HepG2 (cell line): ENCODE measurements around the gene MYL12B. TPM values are rescaled to one million over a fixed set of nuclear protein-coding genes. Genes with fewer than 3 reads are reported as not detected.

ENCODE experiments used
- KDM1A ChIP-seq: IDR thresholded peaks from 2 replicates; pipeline ENCODE4 v1.6.1; 2016; ENCODE audit warnings: missing compliant biosample characterization
- NFRKB ChIP-seq: fragments of 450-650 bp; IDR thresholded peaks from 2 replicates; pipeline ENCODE4 v1.6.1; 2017
- THYN1 ChIP-seq: sonication (generic); formaldehyde crosslinking; IDR thresholded peaks from 2 replicates; pipeline ENCODE4 v1.8.1; 2023; ENCODE audit warnings: low read depth, mild to moderate bottlenecking, moderate library complexity, missing genetic modification reagents, borderline replicate concordance
- ZNF383 ChIP-seq: sonication (generic); formaldehyde crosslinking; IDR thresholded peaks from 2 replicates; pipeline ENCODE4 v1.4.0; 2020; ENCODE audit warnings: missing genetic modification reagents, mild to moderate bottlenecking, borderline replicate concordance
- polyA plus RNA-seq, 8 experiments: library from polyadenylated mRNA; depleted of rRNA in 3 of 8; stranded (reverse) in 7 of 8; unstranded in 1 of 8; fragments of >200 nt; fragmentation: Illumina TruSeq in 4 of 8; extraction: Trizol in 4 of 8; gene quantifications; 2 replicates each; pipeline versions ENCODE4 v1.2.1 to v1.2.3, GENCODE V29; 2011 to 2016; ENCODE audit warnings: low read depth in 4 of 8, missing spikeins in 1 of 8, mixed read lengths in 1 of 8; ENCODE audit not compliant: insufficient read depth in 1 of 8
- total RNA-seq, 5 experiments: library from RNA; depleted of rRNA; stranded (reverse); fragments of >200 nt; fragmentation: Illumina TruSeq; extraction: Trizol; gene quantifications; 2 replicates each; pipeline ENCODE4 v1.2.3, GENCODE V29; 2016; ENCODE audit warnings: low read depth in 1 of 5
- TF ChIP-seq, protein P1 (sequence below): sonication (generic); formaldehyde crosslinking; IDR thresholded peaks from one replicate; pipeline ENCODE4 v1.5.1; 2020; ENCODE audit warnings: mild to moderate bottlenecking, missing genetic modification reagents; ENCODE audit errors: not compliant biosample characterization
- TF ChIP-seq, protein P2 (sequence below): sonication (generic); formaldehyde crosslinking; IDR thresholded peaks from 2 replicates; pipeline ENCODE4 v1.5.1; 2020; ENCODE audit warnings: missing genetic modification reagents, mild to moderate bottlenecking, borderline replicate concordance
- TF ChIP-seq, protein P3 (sequence below): sonication (generic); formaldehyde crosslinking; IDR thresholded peaks from 2 replicates; pipeline ENCODE4 v1.4.0; 2020; ENCODE audit warnings: missing genetic modification reagents

The MYL12B gene
- total and polyA plus RNA-seq, 2 of the 13 experiments (the other 11 are each of a cell fraction or from before 2014, with no cell fraction given) = 265 to 340 TPM

DNA sequence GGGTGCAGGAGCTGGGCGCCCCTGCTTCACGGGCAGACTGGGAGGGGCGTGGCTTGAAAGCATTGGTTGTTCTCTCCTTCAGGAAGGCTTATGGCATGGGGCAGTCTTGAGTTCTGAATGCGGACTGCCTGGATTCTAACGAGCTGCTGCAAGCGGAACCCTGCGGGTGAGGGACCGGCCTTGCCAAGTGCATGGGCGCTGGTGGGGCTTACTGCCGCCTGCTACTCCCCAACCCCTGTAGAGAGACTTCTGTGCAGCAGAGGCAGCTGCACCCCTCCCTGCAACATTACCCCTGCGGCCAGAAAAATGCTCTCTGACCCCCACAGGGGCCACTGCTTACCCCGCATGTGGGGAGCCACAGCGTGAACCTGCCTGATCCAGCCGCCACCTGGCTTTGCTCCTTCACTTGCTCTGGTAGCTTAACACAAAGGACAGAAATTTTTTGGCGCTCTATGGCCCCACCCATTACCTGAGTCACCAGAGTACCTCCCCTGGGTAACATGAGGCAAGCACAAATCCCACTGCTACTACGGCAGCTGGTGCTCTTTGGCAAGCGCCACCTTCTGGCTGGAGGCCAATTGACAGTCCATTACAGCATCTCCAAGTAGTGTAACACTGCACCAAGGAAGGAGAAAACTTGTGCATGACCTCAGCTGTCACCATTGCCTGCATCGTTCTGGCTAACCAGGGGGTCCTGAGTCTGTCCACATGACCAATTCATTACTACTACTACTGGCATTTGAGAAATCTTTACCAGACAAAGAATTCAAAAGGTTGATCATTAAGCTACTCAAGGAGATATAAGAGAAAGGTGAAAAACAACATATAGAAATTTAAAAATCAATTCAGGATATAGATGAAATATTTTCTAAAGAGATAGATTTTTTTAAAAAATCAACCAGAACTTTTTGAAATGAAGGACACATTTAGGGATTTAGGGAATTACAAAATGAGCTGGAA, 35.4 kb downstream of the MYL12B start (continued):
- TF ChIP-seq, protein P1, sequence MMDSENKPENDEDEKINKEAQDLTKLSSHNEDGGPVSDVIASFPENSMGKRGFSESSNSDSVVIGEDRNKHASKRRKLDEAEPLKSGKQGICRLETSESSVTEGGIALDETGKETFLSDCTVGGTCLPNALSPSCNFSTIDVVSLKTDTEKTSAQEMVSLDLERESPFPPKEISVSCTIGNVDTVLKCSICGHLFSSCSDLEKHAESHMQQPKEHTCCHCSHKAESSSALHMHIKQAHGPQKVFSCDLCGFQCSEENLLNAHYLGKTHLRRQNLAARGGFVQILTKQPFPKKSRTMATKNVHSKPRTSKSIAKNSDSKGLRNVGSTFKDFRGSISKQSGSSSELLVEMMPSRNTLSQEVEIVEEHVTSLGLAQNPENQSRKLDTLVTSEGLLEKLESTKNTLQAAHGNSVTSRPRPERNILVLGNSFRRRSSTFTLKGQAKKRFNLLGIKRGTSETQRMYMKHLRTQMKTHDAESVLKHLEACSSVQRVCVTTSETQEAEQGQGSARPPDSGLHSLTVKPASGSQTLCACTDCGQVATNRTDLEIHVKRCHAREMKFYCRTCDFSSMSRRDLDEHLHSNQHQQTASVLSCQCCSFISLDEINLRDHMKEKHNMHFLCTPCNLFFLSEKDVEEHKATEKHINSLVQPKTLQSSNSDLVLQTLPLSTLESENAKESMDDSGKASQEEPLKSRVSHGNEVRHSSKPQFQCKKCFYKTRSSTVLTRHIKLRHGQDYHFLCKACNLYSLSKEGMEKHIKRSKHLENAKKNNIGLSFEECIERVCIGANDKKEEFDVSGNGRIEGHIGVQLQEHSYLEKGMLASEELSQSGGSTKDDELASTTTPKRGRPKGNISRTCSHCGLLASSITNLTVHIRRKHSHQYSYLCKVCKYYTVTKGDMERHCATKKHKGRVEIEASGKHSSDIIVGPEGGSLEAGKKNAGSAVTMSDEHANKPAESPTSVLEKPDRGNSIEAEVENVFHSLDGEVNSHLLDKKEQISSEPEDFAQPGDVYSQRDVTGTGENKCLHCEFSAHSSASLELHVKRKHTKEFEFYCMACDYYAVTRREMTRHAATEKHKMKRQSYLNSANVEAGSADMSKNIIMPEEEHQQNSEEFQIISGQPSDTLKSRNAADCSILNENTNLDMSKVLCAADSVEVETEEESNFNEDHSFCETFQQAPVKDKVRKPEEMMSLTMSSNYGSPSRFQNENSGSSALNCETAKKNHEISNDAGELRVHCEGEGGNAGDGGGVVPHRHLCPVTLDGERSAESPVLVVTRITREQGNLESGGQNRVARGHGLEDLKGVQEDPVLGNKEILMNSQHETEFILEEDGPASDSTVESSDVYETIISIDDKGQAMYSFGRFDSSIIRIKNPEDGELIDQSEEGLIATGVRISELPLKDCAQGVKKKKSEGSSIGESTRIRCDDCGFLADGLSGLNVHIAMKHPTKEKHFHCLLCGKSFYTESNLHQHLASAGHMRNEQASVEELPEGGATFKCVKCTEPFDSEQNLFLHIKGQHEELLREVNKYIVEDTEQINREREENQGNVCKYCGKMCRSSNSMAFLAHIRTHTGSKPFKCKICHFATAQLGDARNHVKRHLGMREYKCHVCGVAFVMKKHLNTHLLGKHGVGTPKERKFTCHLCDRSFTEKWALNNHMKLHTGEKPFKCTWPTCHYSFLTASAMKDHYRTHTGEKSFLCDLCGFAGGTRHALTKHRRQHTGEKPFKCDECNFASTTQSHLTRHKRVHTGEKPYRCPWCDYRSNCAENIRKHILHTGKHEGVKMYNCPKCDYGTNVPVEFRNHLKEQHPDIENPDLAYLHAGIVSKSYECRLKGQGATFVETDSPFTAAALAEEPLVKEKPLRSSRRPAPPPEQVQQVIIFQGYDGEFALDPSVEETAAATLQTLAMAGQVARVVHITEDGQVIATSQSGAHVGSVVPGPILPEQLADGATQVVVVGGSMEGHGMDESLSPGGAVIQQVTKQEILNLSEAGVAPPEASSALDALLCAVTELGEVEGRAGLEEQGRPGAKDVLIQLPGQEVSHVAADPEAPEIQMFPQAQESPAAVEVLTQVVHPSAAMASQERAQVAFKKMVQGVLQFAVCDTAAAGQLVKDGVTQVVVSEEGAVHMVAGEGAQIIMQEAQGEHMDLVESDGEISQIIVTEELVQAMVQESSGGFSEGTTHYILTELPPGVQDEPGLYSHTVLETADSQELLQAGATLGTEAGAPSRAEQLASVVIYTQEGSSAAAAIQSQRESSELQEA (CRISPR knock-in tag) = no peak
- no peak for TF ChIP-seq THYN1 (CRISPR knock-in tag)
- TF ChIP-seq, protein P2, sequence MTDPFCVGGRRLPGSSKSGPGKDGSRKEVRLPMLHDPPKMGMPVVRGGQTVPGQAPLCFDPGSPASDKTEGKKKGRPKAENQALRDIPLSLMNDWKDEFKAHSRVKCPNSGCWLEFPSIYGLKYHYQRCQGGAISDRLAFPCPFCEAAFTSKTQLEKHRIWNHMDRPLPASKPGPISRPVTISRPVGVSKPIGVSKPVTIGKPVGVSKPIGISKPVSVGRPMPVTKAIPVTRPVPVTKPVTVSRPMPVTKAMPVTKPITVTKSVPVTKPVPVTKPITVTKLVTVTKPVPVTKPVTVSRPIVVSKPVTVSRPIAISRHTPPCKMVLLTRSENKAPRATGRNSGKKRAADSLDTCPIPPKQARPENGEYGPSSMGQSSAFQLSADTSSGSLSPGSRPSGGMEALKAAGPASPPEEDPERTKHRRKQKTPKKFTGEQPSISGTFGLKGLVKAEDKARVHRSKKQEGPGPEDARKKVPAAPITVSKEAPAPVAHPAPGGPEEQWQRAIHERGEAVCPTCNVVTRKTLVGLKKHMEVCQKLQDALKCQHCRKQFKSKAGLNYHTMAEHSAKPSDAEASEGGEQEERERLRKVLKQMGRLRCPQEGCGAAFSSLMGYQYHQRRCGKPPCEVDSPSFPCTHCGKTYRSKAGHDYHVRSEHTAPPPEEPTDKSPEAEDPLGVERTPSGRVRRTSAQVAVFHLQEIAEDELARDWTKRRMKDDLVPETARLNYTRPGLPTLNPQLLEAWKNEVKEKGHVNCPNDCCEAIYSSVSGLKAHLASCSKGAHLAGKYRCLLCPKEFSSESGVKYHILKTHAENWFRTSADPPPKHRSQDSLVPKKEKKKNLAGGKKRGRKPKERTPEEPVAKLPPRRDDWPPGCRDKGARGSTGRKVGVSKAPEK (CRISPR knock-in tag) = no peak
- TF ChIP-seq, protein P3, sequence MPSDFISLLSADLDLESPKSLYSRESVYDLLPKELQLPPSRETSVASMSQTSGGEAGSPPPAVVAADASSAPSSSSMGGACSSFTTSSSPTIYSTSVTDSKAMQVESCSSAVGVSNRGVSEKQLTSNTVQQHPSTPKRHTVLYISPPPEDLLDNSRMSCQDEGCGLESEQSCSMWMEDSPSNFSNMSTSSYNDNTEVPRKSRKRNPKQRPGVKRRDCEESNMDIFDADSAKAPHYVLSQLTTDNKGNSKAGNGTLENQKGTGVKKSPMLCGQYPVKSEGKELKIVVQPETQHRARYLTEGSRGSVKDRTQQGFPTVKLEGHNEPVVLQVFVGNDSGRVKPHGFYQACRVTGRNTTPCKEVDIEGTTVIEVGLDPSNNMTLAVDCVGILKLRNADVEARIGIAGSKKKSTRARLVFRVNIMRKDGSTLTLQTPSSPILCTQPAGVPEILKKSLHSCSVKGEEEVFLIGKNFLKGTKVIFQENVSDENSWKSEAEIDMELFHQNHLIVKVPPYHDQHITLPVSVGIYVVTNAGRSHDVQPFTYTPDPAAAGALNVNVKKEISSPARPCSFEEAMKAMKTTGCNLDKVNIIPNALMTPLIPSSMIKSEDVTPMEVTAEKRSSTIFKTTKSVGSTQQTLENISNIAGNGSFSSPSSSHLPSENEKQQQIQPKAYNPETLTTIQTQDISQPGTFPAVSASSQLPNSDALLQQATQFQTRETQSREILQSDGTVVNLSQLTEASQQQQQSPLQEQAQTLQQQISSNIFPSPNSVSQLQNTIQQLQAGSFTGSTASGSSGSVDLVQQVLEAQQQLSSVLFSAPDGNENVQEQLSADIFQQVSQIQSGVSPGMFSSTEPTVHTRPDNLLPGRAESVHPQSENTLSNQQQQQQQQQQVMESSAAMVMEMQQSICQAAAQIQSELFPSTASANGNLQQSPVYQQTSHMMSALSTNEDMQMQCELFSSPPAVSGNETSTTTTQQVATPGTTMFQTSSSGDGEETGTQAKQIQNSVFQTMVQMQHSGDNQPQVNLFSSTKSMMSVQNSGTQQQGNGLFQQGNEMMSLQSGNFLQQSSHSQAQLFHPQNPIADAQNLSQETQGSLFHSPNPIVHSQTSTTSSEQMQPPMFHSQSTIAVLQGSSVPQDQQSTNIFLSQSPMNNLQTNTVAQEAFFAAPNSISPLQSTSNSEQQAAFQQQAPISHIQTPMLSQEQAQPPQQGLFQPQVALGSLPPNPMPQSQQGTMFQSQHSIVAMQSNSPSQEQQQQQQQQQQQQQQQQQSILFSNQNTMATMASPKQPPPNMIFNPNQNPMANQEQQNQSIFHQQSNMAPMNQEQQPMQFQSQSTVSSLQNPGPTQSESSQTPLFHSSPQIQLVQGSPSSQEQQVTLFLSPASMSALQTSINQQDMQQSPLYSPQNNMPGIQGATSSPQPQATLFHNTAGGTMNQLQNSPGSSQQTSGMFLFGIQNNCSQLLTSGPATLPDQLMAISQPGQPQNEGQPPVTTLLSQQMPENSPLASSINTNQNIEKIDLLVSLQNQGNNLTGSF (CRISPR knock-in tag) = peak; percentile 73; the same call in 1 of the 2 replicates
- TF ChIP-seq KDM1A (CRISPR knock-in tag) = peak; percentile 51; the same call in 1 of the 2 replicates
- TF ChIP-seq ZNF383 (CRISPR knock-in tag) = no peak
- TF ChIP-seq NFRKB = no peak
